T follicular helper cell (primary cell): ENCODE data around the gene OR10X1.

Source experiments
- DNase-seq: peaks from one replicate; pipeline ENCODE4 v3.0.0-alpha.2; 2020; ENCODE audit warnings: low read depth
- total RNA-seq, 2 experiments: gene quantifications; one replicate each; lab custom pipeline; 2026; lab: John Stamatoyannopoulos, UW

Gene OR10X1, protein sequence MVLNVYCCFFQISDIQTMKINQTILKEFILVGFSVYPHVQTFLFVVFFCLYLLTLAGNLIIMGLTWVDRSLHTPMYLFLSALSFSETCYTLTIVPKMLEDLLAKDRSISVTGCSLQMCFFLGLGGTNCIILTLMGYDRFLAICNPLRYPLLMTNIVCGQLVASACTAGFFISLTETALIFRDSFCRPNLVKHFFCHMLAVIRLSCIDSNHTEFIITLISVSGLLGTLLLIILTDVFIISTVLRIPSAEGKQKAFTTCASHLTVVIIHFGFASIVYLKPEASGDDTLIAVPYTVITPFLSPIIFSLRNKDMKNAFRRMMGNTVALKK
- 0 reads per million in 2 experiments for total RNA-seq

DNA sequence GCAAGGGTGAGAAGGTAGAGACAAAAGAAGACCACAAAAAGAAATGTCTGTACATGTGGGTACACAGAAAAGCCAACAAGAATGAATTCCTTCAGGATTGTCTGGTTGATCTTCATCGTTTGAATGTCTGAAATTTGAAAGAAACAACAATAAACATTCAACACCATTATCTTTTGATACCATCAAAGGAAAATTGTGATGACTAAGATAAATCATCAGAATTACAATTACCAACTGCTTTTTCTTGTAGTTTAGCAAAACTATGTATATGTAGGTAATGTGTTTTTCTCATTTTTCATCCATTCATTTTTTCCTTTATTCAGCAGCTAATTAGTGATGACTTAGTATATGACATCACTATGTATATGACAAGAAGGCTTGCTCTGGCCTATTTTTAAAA is at the start of gene OR10X1:
TSS of gene OR10X1 (minus strand) at position 167 of the 400 bp plus-strand sequence. CDS start at position 167, 0 bp downstream.
- no peak for DNase-seq

DNA sequence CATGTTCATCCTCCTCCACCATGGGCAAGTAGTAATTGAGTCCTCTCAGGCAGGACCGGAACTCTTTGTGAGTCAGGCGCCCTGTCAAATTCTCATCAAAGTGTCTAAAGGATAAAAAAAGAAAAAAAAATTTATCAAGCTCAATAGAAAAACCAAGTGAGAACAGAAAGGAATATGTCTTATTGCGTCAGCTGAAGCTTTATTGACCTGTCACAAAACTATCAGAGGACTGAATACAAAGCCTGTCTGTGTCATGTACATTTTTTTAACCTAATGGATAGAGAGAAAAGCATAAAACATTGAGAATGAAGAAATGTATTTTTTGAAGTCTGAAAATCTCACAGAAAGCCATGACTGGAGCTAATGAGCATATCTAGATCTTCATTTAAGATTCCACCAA is 34.1 kb upstream of the OR10X1 start:
- no peak for DNase-seq

DNA sequence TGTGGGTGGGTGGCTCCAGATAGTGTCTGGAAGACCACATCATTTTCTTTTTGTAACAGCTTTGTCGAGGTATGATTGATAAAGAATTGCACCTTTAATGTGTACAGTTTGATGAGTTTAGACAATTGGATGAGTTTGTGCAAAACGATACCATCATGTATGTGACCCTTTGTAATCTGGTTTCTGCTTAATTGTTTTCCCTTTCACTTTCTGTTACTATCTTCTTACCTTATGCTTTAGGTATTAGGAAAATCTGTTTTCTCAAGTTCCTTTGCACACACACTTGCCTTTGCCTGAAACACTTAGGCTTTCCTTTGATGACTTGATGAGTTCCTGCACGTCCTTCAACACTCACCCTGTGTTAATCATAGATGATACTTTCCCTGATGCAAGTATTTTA is 32.2 kb upstream of the OR10X1 start:
- DNase-seq = no peak

DNA sequence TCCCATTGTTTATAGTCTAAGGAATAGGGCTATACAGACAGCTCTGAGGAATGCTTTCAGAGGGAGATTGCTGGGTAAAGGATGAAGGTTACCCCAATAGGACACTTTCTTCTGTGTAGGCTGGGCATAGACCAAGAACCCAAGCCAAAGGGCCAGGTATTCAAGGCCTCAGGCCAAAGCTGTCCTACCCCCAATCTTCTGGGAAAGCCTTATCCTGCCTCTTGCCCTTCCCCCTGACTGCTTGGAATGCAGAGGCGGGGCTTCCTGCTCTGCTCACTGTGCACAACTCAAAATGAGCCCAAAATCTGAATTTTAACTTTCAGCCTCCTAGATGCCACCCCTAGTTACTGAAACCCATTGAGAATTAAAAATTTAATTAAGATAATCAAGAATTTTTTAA is 27.6 kb upstream of the OR10X1 start:
- no peak for DNase-seq

DNA sequence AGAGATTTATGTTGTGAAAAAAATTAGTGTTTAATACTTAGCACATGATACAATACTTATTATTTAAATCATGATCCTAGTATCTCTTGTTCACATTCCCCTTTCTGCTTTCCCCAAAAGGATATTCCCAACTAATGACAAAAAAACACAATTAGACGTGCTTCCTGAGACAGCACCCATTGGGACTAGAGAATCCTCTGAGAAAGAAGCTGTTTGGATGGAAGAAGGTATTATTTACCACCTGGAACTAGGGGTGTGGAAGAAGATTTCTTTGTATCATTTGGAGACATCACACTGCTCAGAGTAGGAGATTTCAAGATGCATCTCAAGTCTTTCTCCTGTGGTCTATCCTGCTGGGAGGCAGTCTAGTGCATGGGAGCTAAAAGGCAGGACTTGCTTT is 25.3 kb upstream of the OR10X1 start, which contains the start of gene OR10Z1:
TSS of gene OR10Z1 (plus strand) at position 301 of the 400 bp plus-strand sequence. CDS start 1,171 bp downstream, outside the sequence.
- no peak for DNase-seq

DNA sequence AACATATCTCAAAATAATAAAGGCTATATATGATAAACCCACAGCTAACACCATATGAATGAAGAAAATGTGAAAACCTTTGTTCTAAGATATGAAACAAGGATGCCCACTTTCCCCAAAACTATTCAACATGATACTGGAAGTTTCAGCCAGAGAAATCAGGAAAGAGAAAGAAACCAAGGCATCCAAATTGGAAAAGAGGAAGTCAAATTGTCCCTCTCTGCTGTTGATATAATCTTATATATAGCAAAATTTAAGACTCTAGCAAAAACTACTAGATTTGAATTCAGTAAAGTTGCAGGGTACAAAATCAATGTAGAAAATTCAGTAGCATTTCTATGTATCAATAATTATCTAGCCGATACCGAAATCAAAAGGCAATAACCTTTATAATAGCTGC is 21.0 kb upstream of the OR10X1 start:
- DNase-seq = no peak

DNA sequence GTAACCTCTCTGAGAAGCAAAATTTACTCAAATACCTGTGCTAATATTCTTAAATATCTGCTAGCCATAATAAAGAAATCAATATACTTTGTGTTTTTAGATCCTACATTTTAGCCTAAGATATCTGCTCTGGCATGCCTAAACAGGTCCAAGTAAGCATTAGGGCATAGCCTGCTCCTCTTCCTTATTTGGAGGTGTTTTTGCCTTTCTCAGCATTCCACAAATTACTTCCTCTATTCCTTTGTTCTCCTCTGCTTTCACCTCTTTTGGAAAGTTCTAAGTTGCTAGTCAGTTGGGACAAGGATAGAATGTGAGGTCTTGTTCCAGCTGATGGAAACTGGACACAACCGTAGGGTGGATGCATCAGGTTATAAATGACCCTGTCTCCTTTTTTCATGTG is 7.2 kb upstream of the OR10X1 start:
- no peak for DNase-seq

DNA sequence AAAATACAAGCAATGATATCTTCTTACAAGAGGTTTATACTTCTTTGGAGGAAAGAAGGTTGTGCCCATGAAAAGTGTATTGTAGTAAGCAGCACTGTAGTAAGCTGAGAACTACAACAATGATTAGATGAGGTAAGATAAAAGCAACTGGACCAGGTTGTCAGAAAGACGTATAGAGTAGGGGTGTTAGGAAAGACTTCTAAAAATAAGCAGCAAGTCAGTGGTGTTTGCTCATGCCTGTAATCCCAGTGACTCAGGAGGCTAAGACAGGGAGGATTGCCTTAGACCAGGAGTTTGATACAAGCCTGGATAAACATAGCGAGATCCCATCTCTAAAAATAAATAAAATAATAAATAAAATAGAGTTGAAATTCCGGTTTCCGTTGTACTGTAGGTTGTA is 4.3 kb upstream of the OR10X1 start:
- no peak for DNase-seq

DNA sequence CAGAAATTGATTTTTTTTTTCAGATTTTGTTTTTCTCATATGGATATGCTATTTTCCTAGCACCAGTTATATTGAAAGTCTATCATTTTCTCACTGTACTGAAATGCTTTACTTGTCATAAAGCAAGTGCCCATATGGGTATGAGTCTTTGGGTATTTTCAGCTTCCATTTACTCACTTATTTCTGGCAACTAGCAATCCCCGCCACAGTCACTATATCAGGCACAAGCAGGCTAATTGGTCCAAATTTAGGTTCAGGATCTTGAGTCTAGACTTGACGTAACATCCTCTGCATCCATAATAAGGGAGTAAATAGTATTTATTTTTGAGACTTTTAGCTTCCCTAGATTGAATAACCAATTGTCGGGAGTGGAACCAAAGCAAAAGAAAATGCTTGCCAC is 2.1 kb downstream of the OR10X1 start:
- DNase-seq = no peak

DNA sequence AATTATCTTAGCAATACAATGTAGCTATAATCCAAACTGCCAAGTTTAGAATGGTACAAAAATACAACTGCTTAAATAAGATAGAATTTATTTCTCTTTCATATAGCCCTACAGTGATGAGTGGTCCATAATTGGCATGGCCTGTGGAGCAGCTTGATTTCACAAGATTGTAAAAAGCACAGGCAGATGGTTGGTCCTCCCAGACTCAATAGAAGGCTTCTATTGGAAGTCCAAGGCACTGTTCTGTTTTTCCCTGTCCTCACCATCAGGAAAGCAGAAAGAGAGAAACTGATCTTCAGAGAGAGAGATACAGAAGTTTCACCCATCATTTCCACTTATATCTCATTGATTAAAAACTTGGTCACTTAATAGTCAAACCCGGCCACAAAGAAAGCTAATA is 7.5 kb downstream of the OR10X1 start:
- no peak for DNase-seq

DNA sequence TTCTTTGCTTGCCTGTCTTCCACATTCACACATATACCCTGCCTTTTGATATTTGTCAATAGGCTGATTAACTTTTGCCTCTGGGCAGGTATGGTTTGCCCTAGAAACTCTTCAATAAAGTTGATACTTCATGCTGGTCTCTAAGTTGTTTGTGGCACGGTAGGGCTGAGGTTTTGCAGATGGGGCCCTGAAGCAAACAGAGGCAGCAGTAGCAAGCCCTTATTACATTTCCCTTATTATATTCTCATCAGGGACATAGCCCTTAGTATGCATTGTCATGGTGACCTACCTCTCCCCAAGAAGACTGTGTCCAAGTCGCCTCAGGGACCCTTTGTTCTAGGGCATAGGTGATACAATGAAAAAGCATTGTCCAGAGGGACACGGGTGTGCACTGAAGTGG is 9.2 kb downstream of the OR10X1 start, which contains the start of gene OR6P1:
TSS of gene OR6P1 (minus strand) at position 101 of the 400 bp plus-strand sequence. CDS start 6,976 bp downstream, outside the sequence.
- DNase-seq = no peak

DNA sequence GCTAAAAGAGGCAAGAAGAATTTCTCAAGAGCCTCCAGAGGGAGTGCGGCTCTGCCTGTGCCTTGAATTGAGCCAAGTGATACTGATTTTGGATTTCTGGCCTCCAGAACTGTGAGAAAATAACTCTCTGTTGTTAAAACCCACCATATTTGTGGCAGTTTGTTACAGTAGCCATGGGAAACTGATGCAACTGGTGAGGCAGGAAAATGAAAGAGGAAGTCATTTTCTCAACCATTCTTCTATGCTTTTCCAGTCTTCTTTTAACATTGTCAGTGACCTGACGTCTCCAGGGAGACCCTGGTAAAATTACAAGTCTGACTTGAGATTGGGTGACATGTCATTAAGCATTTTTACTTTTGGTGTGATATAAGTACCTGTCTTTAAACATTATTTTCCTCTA is 15.1 kb downstream of the OR10X1 start:
- DNase-seq = no peak

DNA sequence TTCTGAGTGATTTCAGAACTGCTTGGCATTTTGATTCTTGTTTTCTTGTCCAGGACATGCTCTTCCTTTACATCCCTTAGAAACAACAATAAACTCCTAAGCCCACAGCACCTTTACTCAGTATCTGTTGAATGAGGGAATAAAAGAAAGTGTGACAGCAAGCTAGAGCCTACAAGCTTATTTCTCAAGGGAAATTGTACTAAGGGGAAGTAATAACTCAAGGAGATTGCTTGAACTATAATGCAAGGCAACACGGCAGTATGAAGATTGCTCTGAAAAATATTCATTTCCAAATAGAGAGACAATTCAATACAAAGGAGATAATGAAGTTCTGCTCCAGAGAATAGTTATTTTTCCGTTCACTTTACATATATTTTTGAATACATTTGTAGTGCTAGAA is 15.8 kb downstream of the OR10X1 start:
- DNase-seq = no peak

DNA sequence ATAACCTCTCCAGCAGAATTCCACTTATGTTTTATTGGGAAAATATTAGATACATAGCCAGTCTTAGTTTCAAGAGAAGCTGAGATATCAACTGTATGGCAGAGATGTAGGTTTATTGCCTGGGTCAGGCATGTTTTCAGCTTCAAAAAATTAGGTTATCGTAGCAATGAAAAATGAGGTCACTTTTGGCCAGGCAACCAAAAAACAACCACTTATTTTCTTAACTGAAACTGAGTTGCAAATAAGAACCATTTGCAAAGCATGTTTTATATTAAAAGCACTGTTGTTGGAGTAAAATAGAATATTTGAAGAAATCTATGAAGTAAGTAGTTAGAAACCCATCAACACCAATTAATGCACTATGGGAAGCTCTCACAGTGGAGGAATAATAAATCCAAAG is 20.0 kb downstream of the OR10X1 start:
- DNase-seq = no peak

DNA sequence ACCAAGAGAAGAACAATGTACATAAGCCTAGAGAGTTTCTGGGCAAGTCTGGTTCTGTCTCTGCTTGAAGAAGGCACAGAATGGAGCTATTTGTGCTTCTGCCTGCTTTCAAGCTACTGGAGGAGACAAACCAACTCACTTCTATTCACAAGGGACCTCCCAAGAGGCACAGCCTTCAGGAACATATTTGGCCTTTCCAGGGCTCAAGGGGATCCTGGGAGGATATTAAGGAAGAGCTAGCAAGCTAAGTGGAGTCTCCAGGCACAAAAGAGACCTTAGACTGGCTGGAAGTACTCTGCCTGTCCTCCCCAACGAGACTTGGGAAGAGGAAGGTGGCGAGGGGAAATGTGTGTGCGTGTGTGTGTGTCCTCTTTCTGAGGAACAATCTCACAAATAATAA is 25.3 kb downstream of the OR10X1 start, which contains the start of gene OR6Y1:
TSS of gene OR6Y1 (minus strand) at position 54 of the 400 bp plus-strand sequence. CDS start 6,300 bp downstream, outside the sequence.
- DNase-seq = no peak

DNA sequence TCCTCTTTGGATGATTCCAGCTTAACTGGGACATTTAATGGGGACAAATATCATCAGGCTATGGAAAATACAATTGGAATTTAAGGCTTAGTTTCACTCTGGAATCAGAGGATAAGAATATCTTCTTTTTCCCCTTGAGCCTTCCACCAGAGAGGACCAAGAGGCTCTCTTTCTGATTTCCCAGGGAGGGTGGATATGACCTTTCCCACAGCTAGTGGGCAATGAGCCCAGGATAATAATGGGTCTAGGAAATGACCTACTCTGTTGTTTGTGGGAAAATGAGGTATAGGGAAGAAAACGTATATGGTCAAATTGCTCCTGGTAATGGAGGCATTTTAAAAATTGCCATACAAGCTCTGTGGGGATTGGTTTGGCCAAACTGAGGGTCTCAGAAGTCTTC is 27.4 kb downstream of the OR10X1 start:
- DNase-seq = no peak

DNA sequence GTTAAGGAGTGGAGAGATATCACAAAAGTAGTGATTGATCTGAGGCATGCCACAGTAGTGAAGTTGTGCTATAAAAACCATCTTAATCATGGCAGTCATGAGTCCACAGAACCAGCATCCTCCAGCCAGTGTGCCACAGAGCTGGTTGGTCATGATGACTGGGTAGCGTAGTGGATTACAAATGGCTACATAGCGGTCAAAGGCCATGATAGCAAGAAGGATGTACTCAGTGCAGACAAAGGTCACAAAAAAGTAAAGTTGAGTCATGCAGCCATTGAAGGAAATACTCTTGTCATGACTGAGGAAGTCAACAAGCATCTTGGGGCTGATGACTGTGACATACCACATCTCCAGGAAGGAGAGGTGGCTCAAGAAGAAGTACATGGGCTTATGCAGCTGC is 32.2 kb downstream of the OR10X1 start:
- DNase-seq = no peak

DNA sequence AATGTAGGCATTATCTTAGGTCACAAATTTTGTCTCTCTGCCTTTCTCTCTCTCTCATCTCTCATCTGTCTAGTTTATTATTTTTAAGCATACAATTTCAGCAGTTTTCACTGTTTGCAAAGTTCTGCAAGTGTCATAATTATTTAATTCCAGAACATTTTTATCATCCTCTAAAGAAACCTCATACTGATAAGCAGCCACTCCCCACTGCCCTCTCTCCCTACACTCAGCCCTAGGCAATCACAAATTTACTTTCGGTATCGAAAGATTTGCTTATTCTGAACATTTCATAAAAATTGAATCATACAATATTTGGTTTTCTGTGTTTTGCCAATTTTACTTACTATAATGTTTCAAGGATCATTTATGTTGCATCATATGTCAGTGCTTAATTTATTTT is 42.1 kb downstream of the OR10X1 start:
- DNase-seq = no peak

DNA sequence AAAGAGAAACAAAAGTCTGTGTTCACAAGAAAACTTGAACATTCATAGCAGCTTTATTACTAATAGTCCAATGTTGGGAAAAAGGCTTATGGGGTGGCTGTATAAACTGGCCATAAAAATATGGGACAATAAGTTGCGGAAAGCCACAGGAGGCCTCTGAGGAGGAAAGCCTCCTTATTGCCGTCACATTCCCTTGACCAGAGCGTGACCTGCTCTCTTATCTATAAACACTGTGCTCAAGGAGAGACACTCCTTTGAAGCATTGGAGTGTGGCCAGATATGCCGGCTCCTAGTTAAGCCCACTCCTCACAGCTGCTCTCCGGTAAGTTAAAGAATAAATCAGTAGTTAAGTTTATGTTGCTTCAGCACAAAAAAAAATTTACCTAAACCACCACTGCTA is 45.2 kb downstream of the OR10X1 start:
- DNase-seq = no peak
